Keratinocyte (primary cell): ENCODE measurements around the gene GRM1. TPM values are rescaled to one million over a fixed set of nuclear protein-coding genes. Genes with fewer than 3 reads are reported as not detected.

Experiments
- DNase-seq: peaks from one replicate; pipeline ENCODE4 v3.0.0-alpha.2; 2011; ENCODE audit warnings: low read depth, missing footprints, low spot score
- FAIRE-seq: peaks from 2 replicates; lab custom pipeline; 2011; peaks lifted over from hg19 to GRCh38; lab: Jason Lieb, UNC
- H2AFZ ChIP-seq: 2 replicates; pipeline ENCODE4 v1.6.0; 2012; ENCODE audit warnings: low read length, control low read depth, inconsistent platforms; ENCODE audit not compliant: control insufficient read depth
- H3K27ac ChIP-seq: 2 replicates; pipeline ENCODE4 v1.5.1; 2011; ENCODE audit warnings: low read length; ENCODE audit not compliant: control insufficient read depth, insufficient read depth
- H3K27me3 ChIP-seq: 3 replicates; pipeline ENCODE4 v1.6.0; 2011; ENCODE audit warnings: low read length; ENCODE audit not compliant: control insufficient read depth, insufficient read depth; ENCODE audit errors: extremely low read depth
- H3K36me3 ChIP-seq, 2 experiments: 2 replicates in 1 of 2; 3 replicates in 1 of 2; pipeline ENCODE4 v1.5.1; 2011; ENCODE audit warnings: low read length in 2 of 2, mild to moderate bottlenecking in 1 of 2; ENCODE audit not compliant: control insufficient read depth in 2 of 2, insufficient read depth in 2 of 2; ENCODE audit errors: extremely low read depth in 1 of 2
- H3K4me1 ChIP-seq: 3 replicates; pipeline ENCODE4 v1.5.1; 2011; ENCODE audit warnings: low read length; ENCODE audit not compliant: control insufficient read depth, insufficient read depth; ENCODE audit errors: extremely low read depth
- H3K4me2 ChIP-seq: 3 replicates; pipeline ENCODE4 v1.6.0; 2011; ENCODE audit warnings: low read depth, low read length; ENCODE audit not compliant: control insufficient read depth, insufficient read depth; ENCODE audit errors: extremely low read depth
- H3K4me3 ChIP-seq, 3 experiments: fragments of 200-600 bp in 1 of 3; sonication (generic) in 1 of 3; 2 replicates in 2 of 3; 3 replicates in 1 of 3; pipeline ENCODE4 v1.5.1; 2011 to 2016; ENCODE audit warnings: low read length in 3 of 3, mild to moderate bottlenecking in 3 of 3, control low read depth in 2 of 3, inconsistent platforms in 1 of 3, low read depth in 1 of 3, mixed read lengths in 1 of 3, mixed run types in 1 of 3, moderate library complexity in 1 of 3; ENCODE audit not compliant: control insufficient read depth in 2 of 3, insufficient read depth in 2 of 3; ENCODE audit errors: extremely low read depth in 1 of 3
- H3K79me2 ChIP-seq: 2 replicates; pipeline ENCODE4 v1.6.0; 2012; ENCODE audit warnings: low read length; ENCODE audit not compliant: control insufficient read depth, insufficient read depth
- H3K9ac ChIP-seq: 3 replicates; pipeline ENCODE4 v1.6.0; 2011; ENCODE audit warnings: low read length; ENCODE audit not compliant: control insufficient read depth, insufficient read depth; ENCODE audit errors: extremely low read depth
- H3K9me1 ChIP-seq: 3 replicates; pipeline ENCODE4 v1.6.0; 2011; ENCODE audit warnings: low read length; ENCODE audit not compliant: control insufficient read depth, insufficient read depth; ENCODE audit errors: extremely low read depth
- H3K9me3 ChIP-seq: 2 replicates; pipeline ENCODE4 v1.5.1; 2012; ENCODE audit warnings: low read depth, low read length; ENCODE audit not compliant: control insufficient read depth
- H4K20me1 ChIP-seq: 3 replicates; pipeline ENCODE4 v1.6.0; 2011; ENCODE audit warnings: low read length; ENCODE audit not compliant: control insufficient read depth, insufficient read depth; ENCODE audit errors: extremely low read depth
- CTCF ChIP-seq, 3 experiments: IDR thresholded peaks in 1 of 3; conservative IDR thresholded peaks in 1 of 3; optimal IDR thresholded peaks in 1 of 3; 2 replicates in 2 of 3; 3 replicates in 1 of 3; pipeline versions ENCODE3 to v1.5.1; 2011; ENCODE audit warnings: low read length in 3 of 3, mild to moderate bottlenecking in 3 of 3, moderate library complexity in 2 of 3, control low read depth in 1 of 3, inconsistent platforms in 1 of 3; ENCODE audit not compliant: insufficient read depth in 2 of 3; ENCODE audit errors: extremely low read depth in 1 of 3
- EZH2 ChIP-seq: IDR thresholded peaks from one replicate; pipeline ENCODE4 v1.6.1; 2012; ENCODE audit warnings: inconsistent platforms, mild to moderate bottlenecking, low read length, moderate library complexity
- dilution Hi-C: fragments of 300-500 bp; cut with MboI; formaldehyde crosslinking; loops from one replicate; pipeline ENCODE4 v1.7.0; 2020; ENCODE audit warnings: low sequenced_read_pairs; ENCODE audit not compliant: extremely low pct_ligation_motif_present
- polyA plus RNA-seq, 5 experiments: library from polyadenylated mRNA; depleted of rRNA in 3 of 5; stranded (reverse) in 3 of 5; stranded (forward) in 1 of 5; unstranded in 1 of 5; fragments of >200 nt; gene quantifications; 1 replicate in 1 of 5; 2 replicates in 3 of 5; 3 replicates in 1 of 5; pipeline versions ENCODE4 v1.2.1 to v1.2.3, GENCODE V29; 2011 to 2012; ENCODE audit warnings: missing spikeins in 2 of 5, low read depth in 1 of 5, low replicate concordance in 1 of 5

Gene GRM1
- polyA plus RNA-seq, 1 donor (not counting 4 experiments of a cell fraction or from before 2014, with no cell fraction given), result not detected

- no peak overlapping the region for H3K4me3 ChIP-seq
- no peaks in the 10 kb centered on the region for H3K79me2 ChIP-seq
- dilution Hi-C loops, result no loop called here
- H3K9ac ChIP-seq, result no peak overlapping the region
- TF ChIP-seq EZH2 (no peak), CTCF (optimal IDR thresholded peaks at IDR 0.05 in 1 of 3, IDR thresholded peaks at IDR 0.05 in 1 of 3, conservative IDR thresholded peaks at IDR 0.05 in 1 of 3; ENCODE audit: extremely low read depth in 1 of 3, insufficient read depth in 2 of 3, low read length in 3 of 3) (no peak)
- H3K36me3 ChIP-seq, result no peaks in the 10 kb centered on the region
- no peaks in the 10 kb centered on the region for H3K27me3 ChIP-seq
- H4K20me1 ChIP-seq, result no peaks in the 10 kb centered on the region
- no peak overlapping the region for H3K27ac ChIP-seq
- no peak for DNase-seq
- H2AFZ ChIP-seq, result no peak overlapping the region
- FAIRE-seq, result no peak
- H3K4me2 ChIP-seq, result no peak overlapping the region
- H3K9me3 ChIP-seq, result no peaks in the 10 kb centered on the region
- no peaks in the 10 kb centered on the region for H3K9me1 ChIP-seq
- no peaks in the 10 kb centered on the region for H3K4me1 ChIP-seq
Measured at GRCh38 chr6:146050168-146050567, 21.3 kb downstream of the GRM1 start.

DNA sequence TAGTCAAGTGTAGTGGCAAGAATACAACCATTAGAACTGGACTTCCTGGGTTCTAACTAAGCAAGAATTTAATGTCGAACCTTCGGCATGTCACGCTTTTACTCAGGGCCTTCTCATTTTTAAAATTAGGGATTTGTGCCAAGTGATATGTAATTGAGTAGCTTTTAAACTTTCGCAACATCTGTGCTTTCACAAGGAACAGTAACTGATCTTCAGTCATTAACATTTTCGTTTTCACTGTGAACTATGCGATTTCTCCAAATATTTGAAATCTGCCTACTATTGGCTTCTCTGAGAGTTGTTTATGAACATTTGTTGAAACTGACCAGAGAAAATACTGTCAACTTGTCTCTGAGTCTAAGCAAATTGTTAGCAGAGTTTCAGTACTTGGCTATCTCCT, 27.6 kb downstream of the GRM1 start:
- Histone ChIP-seq H4K20me1 (no peaks in the 10 kb centered on the region), H3K4me1 (no peaks in the 10 kb centered on the region), H3K4me3 (no peak overlapping the region), H3K79me2 (no peaks in the 10 kb centered on the region), H3K27me3 (no peaks in the 10 kb centered on the region), H3K9me1 (no peaks in the 10 kb centered on the region), H3K9ac (no peak overlapping the region), H3K4me2 (no peak overlapping the region), H3K36me3 (no peaks in the 10 kb centered on the region), H3K9me3 (no peaks in the 10 kb centered on the region), H2AFZ (no peak overlapping the region), H3K27ac (no peak overlapping the region)
- TF ChIP-seq CTCF (optimal IDR thresholded peaks at IDR 0.05 in 1 of 3, IDR thresholded peaks at IDR 0.05 in 1 of 3, conservative IDR thresholded peaks at IDR 0.05 in 1 of 3; ENCODE audit: extremely low read depth in 1 of 3, insufficient read depth in 2 of 3, low read length in 3 of 3) (no peak), EZH2 (no peak)
- FAIRE-seq (no peak), DNase-seq (no peak)
- dilution Hi-C loops, result no loop called here
